Endothelial cell (in vitro differentiated cells): Measurements from ENCODE around the gene LOC101059915.
A peak's percentile ranks its signal among the peaks of the same experiment; 100 is the strongest.

Source experiments
- DNase-seq: peaks from one replicate; pipeline ENCODE4 v3.0.0; 2021; ENCODE audit warnings: low spot score
- H3K27ac Mint-ChIP-seq: one replicate; pipeline ENCODE4 v1.8.0; 2021; ENCODE audit warnings: mixed read lengths, inconsistent platforms; ENCODE audit not compliant: unreplicated experiment
- H3K27me3 Mint-ChIP-seq: one replicate; pipeline ENCODE4 v1.8.0; 2021; ENCODE audit warnings: mild to moderate bottlenecking, moderate library complexity, mixed read lengths, inconsistent platforms; ENCODE audit not compliant: unreplicated experiment
- H3K36me3 Mint-ChIP-seq: one replicate; pipeline ENCODE4 v1.8.0; 2021; ENCODE audit warnings: mild to moderate bottlenecking, low read depth, mixed read lengths, inconsistent platforms; ENCODE audit not compliant: unreplicated experiment
- H3K4me1 Mint-ChIP-seq: one replicate; pipeline ENCODE4 v1.8.0; 2021; ENCODE audit warnings: mild to moderate bottlenecking, mixed read lengths, inconsistent platforms; ENCODE audit not compliant: unreplicated experiment
- H3K4me3 Mint-ChIP-seq: one replicate; pipeline ENCODE4 v1.8.0; 2021; ENCODE audit warnings: mild to moderate bottlenecking, mixed read lengths, inconsistent platforms; ENCODE audit not compliant: unreplicated experiment
- H3K9me3 Mint-ChIP-seq: one replicate; pipeline ENCODE4 v1.8.0; 2021; ENCODE audit warnings: mixed read lengths, inconsistent platforms; ENCODE audit not compliant: unreplicated experiment
- TF ChIP-seq, protein P1 (sequence below): fragments of 200-600 bp; sonication (generic); IDR thresholded peaks from one replicate; pipeline ENCODE4 v1.5.0; 2021; ENCODE audit warnings: antibody characterized with exemption; ENCODE audit not compliant: unreplicated experiment

The LOC101059915 gene

DNA sequence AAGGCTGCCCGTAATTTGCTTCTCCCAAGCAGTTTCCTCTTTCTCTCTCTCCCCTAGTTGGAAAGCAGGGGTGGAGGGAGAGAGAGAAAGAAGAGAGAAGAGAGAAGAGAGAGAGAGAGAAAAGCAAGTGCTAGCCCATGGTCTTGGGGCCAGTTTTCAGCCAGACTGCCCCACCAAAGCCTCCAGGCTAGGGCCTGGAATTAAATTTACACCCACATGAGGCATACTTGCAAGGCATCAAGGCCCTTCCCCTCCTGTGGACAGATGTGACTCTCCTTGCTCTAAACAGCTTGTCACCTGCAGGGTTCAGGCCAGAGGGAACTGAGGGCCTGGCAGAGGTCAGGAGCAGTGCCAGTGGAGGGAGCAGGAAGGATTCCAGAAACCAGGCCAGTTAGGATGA, 47.4 kb upstream of the LOC101059915 start:
- H3K4me1 Mint-ChIP-seq, result peaks cover 20% of the 10 kb centered on the region
- H3K4me3 Mint-ChIP-seq, result no peak overlapping the region
- no peak for DNase-seq
- no peak overlapping the region for H3K27ac Mint-ChIP-seq
- H3K9me3 Mint-ChIP-seq, result no peaks in the 10 kb centered on the region
- TF ChIP-seq, protein P1, sequence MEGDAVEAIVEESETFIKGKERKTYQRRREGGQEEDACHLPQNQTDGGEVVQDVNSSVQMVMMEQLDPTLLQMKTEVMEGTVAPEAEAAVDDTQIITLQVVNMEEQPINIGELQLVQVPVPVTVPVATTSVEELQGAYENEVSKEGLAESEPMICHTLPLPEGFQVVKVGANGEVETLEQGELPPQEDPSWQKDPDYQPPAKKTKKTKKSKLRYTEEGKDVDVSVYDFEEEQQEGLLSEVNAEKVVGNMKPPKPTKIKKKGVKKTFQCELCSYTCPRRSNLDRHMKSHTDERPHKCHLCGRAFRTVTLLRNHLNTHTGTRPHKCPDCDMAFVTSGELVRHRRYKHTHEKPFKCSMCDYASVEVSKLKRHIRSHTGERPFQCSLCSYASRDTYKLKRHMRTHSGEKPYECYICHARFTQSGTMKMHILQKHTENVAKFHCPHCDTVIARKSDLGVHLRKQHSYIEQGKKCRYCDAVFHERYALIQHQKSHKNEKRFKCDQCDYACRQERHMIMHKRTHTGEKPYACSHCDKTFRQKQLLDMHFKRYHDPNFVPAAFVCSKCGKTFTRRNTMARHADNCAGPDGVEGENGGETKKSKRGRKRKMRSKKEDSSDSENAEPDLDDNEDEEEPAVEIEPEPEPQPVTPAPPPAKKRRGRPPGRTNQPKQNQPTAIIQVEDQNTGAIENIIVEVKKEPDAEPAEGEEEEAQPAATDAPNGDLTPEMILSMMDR, result no peak
- H3K27me3 Mint-ChIP-seq, result peaks cover 2% of the 10 kb centered on the region
- peaks cover 11% of the 10 kb centered on the region for H3K36me3 Mint-ChIP-seq

DNA sequence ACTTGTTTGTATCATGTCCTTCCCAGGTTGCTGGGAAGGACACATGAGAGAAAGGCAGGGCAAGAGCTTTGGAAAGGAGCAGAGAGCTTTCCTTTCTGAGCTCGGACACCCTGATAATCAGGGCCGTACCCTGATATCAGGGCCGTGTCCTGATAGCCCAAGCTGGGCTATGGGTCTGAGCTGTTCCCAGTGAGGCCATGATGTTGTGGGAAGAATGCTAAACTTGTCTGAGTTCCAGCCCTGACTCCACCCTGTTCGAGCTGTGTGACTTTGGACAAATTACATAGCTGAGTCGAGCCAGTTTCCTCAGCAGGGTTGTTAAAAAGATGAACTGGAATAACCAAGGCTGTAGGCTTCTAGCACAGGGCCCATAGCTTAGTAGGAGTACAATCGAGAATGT, 45.7 kb upstream of the LOC101059915 start:
- H3K4me3 Mint-ChIP-seq, result no peak overlapping the region
- H3K27me3 Mint-ChIP-seq, result peaks cover 2% of the 10 kb centered on the region
- H3K27ac Mint-ChIP-seq, result peak overlapping the region; percentile 31
- peaks cover 6% of the 10 kb centered on the region for H3K36me3 Mint-ChIP-seq
- TF ChIP-seq, protein P1, result no peak
- no peak for DNase-seq
- no peaks in the 10 kb centered on the region for H3K9me3 Mint-ChIP-seq
- H3K4me1 Mint-ChIP-seq, result peaks cover 20% of the 10 kb centered on the region

DNA sequence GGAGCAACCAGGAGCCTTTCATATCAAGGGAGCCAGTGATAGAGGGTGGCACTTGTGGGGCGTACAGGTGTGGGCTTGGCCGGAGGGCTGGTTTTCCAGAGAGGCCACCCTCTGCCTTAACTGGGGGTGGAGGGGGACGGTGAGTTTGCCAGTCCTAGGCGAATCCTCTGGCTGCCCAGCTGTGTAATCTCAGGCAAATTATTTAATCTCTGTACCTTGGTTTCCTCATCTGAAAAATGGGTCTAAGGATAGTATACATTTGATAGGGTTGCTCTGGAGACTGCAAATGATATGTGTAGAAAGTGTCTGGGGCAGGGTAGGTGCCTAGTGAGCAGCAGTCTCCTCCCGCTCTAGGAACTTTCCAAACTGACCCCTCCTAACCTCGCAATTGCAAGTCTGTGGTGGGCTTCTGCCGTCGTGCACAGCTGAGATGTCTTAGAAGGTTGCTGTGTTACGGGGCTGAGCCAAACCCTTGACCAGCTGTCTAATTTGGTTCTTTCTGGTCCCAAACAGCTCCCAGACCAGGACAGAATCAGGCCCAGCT, 45.2 kb upstream of the LOC101059915 start:
- H3K27ac Mint-ChIP-seq, result no peak overlapping the region
- H3K27me3 Mint-ChIP-seq, result peaks cover 2% of the 10 kb centered on the region
- no peaks in the 10 kb centered on the region for H3K9me3 Mint-ChIP-seq
- H3K36me3 Mint-ChIP-seq, result peaks cover 6% of the 10 kb centered on the region
- H3K4me1 Mint-ChIP-seq, result peaks cover 20% of the 10 kb centered on the region
- no peak overlapping the region for H3K4me3 Mint-ChIP-seq
- TF ChIP-seq, protein P1, result no peak
- no peak for DNase-seq

DNA sequence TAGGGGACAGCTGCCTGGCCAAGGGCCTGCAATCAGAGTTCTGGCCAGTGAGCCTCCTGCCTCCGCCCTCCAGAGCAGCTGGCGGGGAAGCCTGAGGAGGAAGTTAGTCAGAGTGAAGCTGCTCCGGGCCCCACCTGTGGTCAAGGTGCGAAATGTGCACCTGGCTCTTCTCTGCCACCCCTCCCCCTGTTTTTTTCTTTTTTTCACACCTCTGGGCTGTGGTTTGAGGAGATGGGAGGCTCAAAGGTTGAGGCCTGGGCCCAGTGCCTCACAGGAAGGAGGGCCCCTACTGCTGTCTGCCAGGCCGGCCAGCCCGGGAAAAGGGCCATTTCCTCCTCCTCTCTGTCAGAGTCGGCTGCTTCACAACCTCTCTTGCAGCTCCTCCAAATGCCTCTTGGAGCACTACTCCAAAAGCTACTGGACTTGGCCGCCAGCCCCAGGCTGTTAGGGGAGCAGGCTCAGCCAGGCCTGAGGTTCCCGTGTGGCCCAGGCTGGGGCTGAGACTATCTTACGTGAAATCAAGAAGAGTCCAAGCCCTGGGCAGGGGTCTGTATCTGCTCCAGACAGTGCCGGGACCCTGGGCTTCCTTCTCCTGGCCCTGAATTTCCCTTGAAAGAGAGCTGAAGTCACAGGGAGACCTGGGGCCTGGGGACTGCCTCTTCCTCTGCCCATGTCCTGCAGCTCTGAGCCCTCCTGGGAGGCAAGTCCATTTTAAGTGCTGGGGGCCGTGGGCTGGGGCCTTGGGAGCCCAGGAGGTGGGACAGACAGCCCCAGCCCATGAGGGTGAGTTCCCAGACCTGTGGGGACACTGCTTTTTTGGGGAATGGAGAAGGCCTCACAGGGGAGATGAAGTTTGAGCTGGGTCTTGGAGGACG, 44.5 kb upstream of the LOC101059915 start:
- no peaks in the 10 kb centered on the region for H3K9me3 Mint-ChIP-seq
- H3K27me3 Mint-ChIP-seq, result no peaks in the 10 kb centered on the region
- peak overlapping the region; percentile 78 for H3K27ac Mint-ChIP-seq
- peaks cover 16% of the 10 kb centered on the region for H3K4me1 Mint-ChIP-seq
- TF ChIP-seq, protein P1, result no peak
- H3K36me3 Mint-ChIP-seq, result peaks cover 6% of the 10 kb centered on the region
- H3K4me3 Mint-ChIP-seq, result peak overlapping the region; percentile 42
- peak; percentile 42 for DNase-seq

DNA sequence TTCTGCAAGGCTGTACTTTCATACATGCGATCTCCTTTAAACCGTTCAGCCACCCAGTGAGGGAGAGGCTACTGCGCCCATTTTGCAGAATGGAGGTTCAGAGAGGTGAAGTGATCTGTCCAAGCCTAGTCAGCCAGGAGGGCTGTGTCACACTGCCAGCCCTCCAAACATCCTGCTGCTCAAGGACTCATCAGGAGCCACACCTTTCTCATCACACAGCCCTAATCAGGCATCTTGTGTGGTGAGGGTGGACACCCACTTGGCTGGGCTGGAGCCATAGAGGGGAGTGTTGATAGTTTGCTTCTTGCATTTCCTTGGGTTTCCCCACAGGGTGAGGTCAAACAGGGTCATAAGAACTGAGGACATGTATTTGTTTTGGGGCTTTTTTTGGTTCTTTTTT, 43.6 kb upstream of the LOC101059915 start:
- TF ChIP-seq, protein P1, result no peak
- H3K27ac Mint-ChIP-seq, result peak overlapping the region; percentile 78

More for the DNA sequence above, 43.6 kb upstream of the LOC101059915 start:
- Mint-ChIP-seq H3K9me3 (no peaks in the 10 kb centered on the region), H3K4me1 (peaks cover 12% of the 10 kb centered on the region), H3K27me3 (no peaks in the 10 kb centered on the region), H3K36me3 (peaks cover 6% of the 10 kb centered on the region), H3K4me3 (no peak overlapping the region)
- no peak for DNase-seq
